ES-I3 (cell line): Measurements from ENCODE around the gene CT45A7.
"Not testable (repeated sequence)": the region's sequence is repeated elsewhere in the genome, so short reads cannot be mapped to it uniquely, and the experiment has no call there.

ENCODE experiments used
- H3K36me3 ChIP-seq: 2 replicates; pipeline ENCODE4 v1.6.1; 2013; ENCODE audit warnings: mild to moderate bottlenecking, low read length, control low read depth, moderate library complexity; ENCODE audit not compliant: insufficient read depth
- H3K4me1 ChIP-seq: 2 replicates; pipeline ENCODE4 v1.6.1; 2013; ENCODE audit warnings: mild to moderate bottlenecking, control low read depth, low read length; ENCODE audit not compliant: insufficient read depth
- H3K9ac ChIP-seq: 2 replicates; pipeline ENCODE4 v1.6.1; 2013; ENCODE audit warnings: low read depth, mild to moderate bottlenecking, low read length, moderate library complexity
- H3K9me3 ChIP-seq: 2 replicates; pipeline ENCODE4 v1.6.1; 2013; ENCODE audit warnings: mild to moderate bottlenecking, low read length, moderate library complexity; ENCODE audit not compliant: control insufficient read depth, insufficient read depth

The CT45A7 gene

GRCh38 chrX:135837180-135837579 lies at the start of gene CT45A7:
CT45A7 (minus strand) TSS chrX:135837280; CDS start chrX:135833533, 3,747 bp downstream.
- H3K9ac ChIP-seq, H3K36me3 ChIP-seq, H3K4me1 ChIP-seq, H3K9me3 ChIP-seq: not testable (repeated sequence)

GRCh38 chrX:135882741-135883140 lies 45.7 kb upstream of the CT45A7 start:
- not testable (repeated sequence) for H3K36me3 ChIP-seq, H3K9me3 ChIP-seq, H3K9ac ChIP-seq, H3K4me1 ChIP-seq

DNA sequence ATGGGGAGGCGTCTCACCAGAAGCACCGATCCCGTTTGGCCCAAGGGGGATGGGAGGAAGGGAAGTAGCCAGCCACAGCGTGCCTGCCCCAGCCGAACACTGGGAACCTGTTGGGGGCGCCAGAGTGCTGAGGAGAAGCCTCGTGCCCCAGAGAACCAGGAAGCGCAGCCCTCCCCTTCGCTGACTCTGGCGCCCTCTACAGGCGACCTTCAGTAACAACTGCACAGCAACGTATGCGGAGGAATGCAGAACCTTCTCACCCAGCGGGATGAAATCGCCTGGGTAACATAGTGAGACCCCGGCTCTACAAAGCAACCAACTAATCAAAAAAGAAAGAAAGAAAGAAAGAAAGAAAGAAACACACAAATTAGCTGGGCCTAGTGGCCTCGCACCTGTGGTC lies 34.6 kb upstream of the CT45A7 start, which contains the start of gene CT45A9:
Gene CT45A9, minus strand, starts transcription at position 101 of the 400 bp plus-strand sequence. CDS start 3,751 bp downstream, outside the sequence.
- H3K9ac ChIP-seq, H3K36me3 ChIP-seq, H3K4me1 ChIP-seq, H3K9me3 ChIP-seq: not testable (repeated sequence)

- H3K36me3 ChIP-seq, H3K9me3 ChIP-seq, H3K4me1 ChIP-seq, H3K9ac ChIP-seq: not testable (repeated sequence)
These were observed 17.4 kb upstream of the CT45A7 start, which contains the start of gene CT45A8 for GRCh38 chrX:135854438-135854837. CT45A8 (minus strand) TSS chrX:135854538; CDS start chrX:135850783, 3,755 bp downstream.

DNA sequence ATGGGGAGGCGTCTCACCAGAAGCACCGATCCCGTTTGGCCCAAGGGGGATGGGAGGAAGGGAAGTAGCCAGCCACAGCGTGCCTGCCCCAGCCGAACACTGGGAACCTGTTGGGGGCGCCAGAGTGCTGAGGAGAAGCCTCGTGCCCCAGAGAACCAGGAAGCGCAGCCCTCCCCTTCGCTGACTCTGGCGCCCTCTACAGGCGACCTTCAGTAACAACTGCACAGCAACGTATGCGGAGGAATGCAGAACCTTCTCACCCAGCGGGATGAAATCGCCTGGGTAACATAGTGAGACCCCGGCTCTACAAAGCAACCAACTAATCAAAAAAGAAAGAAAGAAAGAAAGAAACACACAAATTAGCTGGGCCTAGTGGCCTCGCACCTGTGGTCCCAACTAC lies 17.2 kb downstream of the CT45A7 start, which contains the start of gene CT45A2:
Gene CT45A2, minus strand, starts transcription at position 101 of the 400 bp plus-strand sequence. CDS start 3,747 bp downstream, outside the sequence.
- H3K36me3 ChIP-seq, H3K4me1 ChIP-seq, H3K9ac ChIP-seq, H3K9me3 ChIP-seq: not testable (repeated sequence)

GRCh38 chrX:135802687-135803086 lies 34.4 kb downstream of the CT45A7 start, which contains the start of gene CT45A6:
CT45A6 (minus strand) TSS chrX:135802787; CDS start chrX:135798993, 3,794 bp downstream.
- not testable (repeated sequence) for H3K36me3 ChIP-seq, H3K4me1 ChIP-seq, H3K9me3 ChIP-seq

GRCh38 chrX:135785403-135785802 lies 51.7 kb downstream of the CT45A7 start, which contains the start of gene CT45A5:
CT45A5 (minus strand) TSS chrX:135785503; CDS start chrX:135781729, 3,774 bp downstream.
- not testable (repeated sequence) for H3K4me1 ChIP-seq, H3K36me3 ChIP-seq, H3K9ac ChIP-seq, H3K9me3 ChIP-seq

More at GRCh38 chrX:135802687-135803086, 34.4 kb downstream of the CT45A7 start, which contains the start of gene CT45A6:
- not testable (repeated sequence) for H3K9ac ChIP-seq
